Sigmoid colon (tissue), 7 donors: ENCODE results near the gene GLTP. TPM values are rescaled to one million over a fixed set of nuclear protein-coding genes. Genes with fewer than 3 reads are reported as not detected.

Experiments
- DNase-seq: peaks from one replicate; pipeline ENCODE4 v3.0.0-alpha.2; 2019
- H3K27ac ChIP-seq, 4 donors: fragments of 200-600 bp; sonication (generic); one replicate each; pipeline ENCODE4 v1.5.1; 2016 to 2019; ENCODE audit warnings: mild to moderate bottlenecking in 1 of 4
- H3K27me3 ChIP-seq, 3 donors: fragments of 200-600 bp; sonication (generic); one replicate each; pipeline ENCODE4 v1.5.1; 2019; ENCODE audit warnings: mild to moderate bottlenecking in 1 of 3
- H3K36me3 ChIP-seq, 4 donors: fragments of 200-600 bp; sonication (generic); one replicate each; pipeline ENCODE4 v1.5.1; 2016 to 2019
- H3K4me1 ChIP-seq, 4 donors: fragments of 200-600 bp; sonication (generic); one replicate each; pipeline ENCODE4 v1.5.1; 2017 to 2019
- H3K4me3 ChIP-seq, 4 donors: fragments of 200-600 bp; sonication (generic); one replicate each; pipeline ENCODE4 v1.5.1; 2017 to 2019; ENCODE audit warnings: mild to moderate bottlenecking in 2 of 4, moderate library complexity in 1 of 4
- H3K9me3 ChIP-seq, 4 donors: fragments of 200-600 bp in 3 of 4; sonication (generic) in 3 of 4; one replicate each; pipeline versions ENCODE4 v1.5.1 to v1.6.1; 2013 to 2019
- EP300 ChIP-seq, 4 donors: sonication (generic); formaldehyde crosslinking; IDR thresholded peaks; one replicate each; pipeline ENCODE4 v1.6.1; 2017; ENCODE audit warnings: antibody characterized with exemption in 4 of 4
- POLR2A ChIP-seq, 2 donors: fragments of 450-650 bp; IDR thresholded peaks; one replicate each; pipeline ENCODE4 v1.6.1; 2016; ENCODE audit warnings: antibody characterized with exemption in 2 of 2, mild to moderate bottlenecking in 2 of 2, moderate library complexity in 2 of 2
- POLR2AphosphoS5 ChIP-seq, 4 donors: sonication (generic); formaldehyde crosslinking; IDR thresholded peaks; one replicate each; pipeline ENCODE4 v1.6.1; 2017; ENCODE audit warnings: antibody characterized with exemption in 4 of 4
- WGBS, 2 donors: extraction: QIAGEN DNeasy Blood & Tissue Kit; methylation state at CpG; one replicate each; pipeline ENCODE4 v1.1.7; 2013; 5-methylcytosine and 5-hydroxymethylcytosine counted together
- intact Hi-C: fragments of 100-400 bp; cut with DNase I; formaldehyde crosslinking; loops from one replicate; pipeline ENCODE4 v1.15.1; 2023
- polyA plus RNA-seq, 3 donors: library from polyadenylated mRNA; stranded (reverse); fragments of 200-250 nt; gene quantifications; one replicate each; pipeline ENCODE4 v1.2.3, GENCODE V29; 2013
- total RNA-seq, 4 donors: library from RNA; depleted of rRNA; stranded (reverse); fragments of >200 nt; gene quantifications; one replicate each; pipeline ENCODE4 v1.1.0, GENCODE V29; 2016
- TF ChIP-seq, protein P1 (sequence below), 4 experiments: fragments of 450-650 bp in 3 of 4; fragments of 200-600 bp in 1 of 4; IDR thresholded peaks; one replicate each; pipeline ENCODE4 v1.5.1; 2016 to 2019; ENCODE audit warnings: antibody characterized with exemption in 4 of 4, mild to moderate bottlenecking in 3 of 4, moderate library complexity in 2 of 4
- donor health status: healthy with polysubstance abuse.
- donor health status: Bipolar disorder and iron deficiency.
- donor health status: healthy.

The GLTP gene
- total and polyA plus RNA-seq, 7 donors: 33.5 to 105 (median 45.3) TPM

DNA sequence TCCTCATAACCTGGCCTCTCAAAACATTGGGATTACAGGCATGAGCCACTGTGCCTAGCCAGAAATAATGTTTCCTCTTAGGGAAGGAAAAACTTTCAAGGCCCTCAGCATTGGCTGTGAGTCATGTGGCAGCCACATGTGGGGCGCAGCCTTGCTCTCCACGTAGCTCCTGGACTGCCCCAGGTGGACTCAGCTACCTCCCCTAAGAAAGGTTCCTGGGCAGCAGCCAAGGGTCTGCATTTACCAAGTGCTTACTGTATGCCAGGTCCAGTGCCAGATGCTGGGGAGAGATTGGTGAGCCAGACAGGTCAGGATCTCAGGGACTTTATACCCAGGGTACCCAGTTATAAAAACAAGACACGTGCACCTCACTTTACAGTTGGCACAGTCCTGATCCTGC, 43.4 kb downstream of the GLTP start:
- peaks cover 0 to 8% (median 6%) of the 10 kb centered on the region in 4 donors for H3K4me1 ChIP-seq
- no peak overlapping the region for H3K27ac ChIP-seq
- H3K27me3 ChIP-seq: peaks cover 11 to 24% (median 12%) of the 10 kb centered on the region in 3 donors
- WGBS, 2 donors: 34 to 58% methylated on average over 3 of the region's 3 CpGs
- H3K4me3 ChIP-seq: no peak overlapping the region
- TF ChIP-seq POLR2AphosphoS5 (IDR thresholded peaks at IDR 0.05): no peak
- no peak for TF ChIP-seq EP300 (IDR thresholded peaks at IDR 0.05)
- no peak for TF ChIP-seq POLR2A (IDR thresholded peaks at IDR 0.05)
- TF ChIP-seq, protein P1, sequence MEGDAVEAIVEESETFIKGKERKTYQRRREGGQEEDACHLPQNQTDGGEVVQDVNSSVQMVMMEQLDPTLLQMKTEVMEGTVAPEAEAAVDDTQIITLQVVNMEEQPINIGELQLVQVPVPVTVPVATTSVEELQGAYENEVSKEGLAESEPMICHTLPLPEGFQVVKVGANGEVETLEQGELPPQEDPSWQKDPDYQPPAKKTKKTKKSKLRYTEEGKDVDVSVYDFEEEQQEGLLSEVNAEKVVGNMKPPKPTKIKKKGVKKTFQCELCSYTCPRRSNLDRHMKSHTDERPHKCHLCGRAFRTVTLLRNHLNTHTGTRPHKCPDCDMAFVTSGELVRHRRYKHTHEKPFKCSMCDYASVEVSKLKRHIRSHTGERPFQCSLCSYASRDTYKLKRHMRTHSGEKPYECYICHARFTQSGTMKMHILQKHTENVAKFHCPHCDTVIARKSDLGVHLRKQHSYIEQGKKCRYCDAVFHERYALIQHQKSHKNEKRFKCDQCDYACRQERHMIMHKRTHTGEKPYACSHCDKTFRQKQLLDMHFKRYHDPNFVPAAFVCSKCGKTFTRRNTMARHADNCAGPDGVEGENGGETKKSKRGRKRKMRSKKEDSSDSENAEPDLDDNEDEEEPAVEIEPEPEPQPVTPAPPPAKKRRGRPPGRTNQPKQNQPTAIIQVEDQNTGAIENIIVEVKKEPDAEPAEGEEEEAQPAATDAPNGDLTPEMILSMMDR (IDR thresholded peaks at IDR 0.05): no peak
- H3K9me3 ChIP-seq: no peaks in the 10 kb centered on the region
- no peak for DNase-seq
- H3K36me3 ChIP-seq: no peaks in the 10 kb centered on the region
- intact Hi-C loops: no loop called here

DNA sequence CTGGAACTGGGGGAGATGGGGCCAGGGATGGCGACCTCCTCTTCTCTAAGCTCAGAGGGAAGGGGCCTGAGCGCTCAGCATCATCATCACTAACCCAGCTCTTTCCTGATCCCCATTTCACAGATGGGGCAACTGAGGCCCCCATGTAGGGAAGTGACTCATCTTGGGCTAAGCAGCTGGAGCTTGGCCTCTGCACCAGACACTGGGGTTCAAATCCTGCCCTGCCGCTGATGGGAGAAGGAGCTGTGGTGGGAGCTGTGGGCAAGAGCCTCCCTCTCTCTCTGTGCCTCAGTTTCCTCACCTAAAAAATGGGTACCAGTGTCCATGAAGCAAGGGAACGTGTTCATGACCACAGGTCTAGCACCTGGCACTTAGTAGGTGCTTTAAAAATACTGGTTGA, 44.5 kb downstream of the GLTP start:
- Histone ChIP-seq H3K4me3 (no peak overlapping the region), H3K27ac (no peak overlapping the region), H3K4me1 (peaks cover 0 to 8% (median 6%) of the 10 kb centered on the region in 4 donors), H3K9me3 (no peaks in the 10 kb centered on the region), H3K27me3 (peaks cover 12 to 34% (median 20%) of the 10 kb centered on the region in 3 donors), H3K36me3 (no peaks in the 10 kb centered on the region)
- no peak for DNase-seq
- 89 to 91% methylated on average over 4 of the region's 4 CpGs for WGBS, 2 donors
- intact Hi-C loops: no loop called here
- TF ChIP-seq EP300 (IDR thresholded peaks at IDR 0.05) (no peak), POLR2A (IDR thresholded peaks at IDR 0.05) (no peak), POLR2AphosphoS5 (IDR thresholded peaks at IDR 0.05) (no peak)
- TF ChIP-seq, protein P1 (IDR thresholded peaks at IDR 0.05): no peak

DNA sequence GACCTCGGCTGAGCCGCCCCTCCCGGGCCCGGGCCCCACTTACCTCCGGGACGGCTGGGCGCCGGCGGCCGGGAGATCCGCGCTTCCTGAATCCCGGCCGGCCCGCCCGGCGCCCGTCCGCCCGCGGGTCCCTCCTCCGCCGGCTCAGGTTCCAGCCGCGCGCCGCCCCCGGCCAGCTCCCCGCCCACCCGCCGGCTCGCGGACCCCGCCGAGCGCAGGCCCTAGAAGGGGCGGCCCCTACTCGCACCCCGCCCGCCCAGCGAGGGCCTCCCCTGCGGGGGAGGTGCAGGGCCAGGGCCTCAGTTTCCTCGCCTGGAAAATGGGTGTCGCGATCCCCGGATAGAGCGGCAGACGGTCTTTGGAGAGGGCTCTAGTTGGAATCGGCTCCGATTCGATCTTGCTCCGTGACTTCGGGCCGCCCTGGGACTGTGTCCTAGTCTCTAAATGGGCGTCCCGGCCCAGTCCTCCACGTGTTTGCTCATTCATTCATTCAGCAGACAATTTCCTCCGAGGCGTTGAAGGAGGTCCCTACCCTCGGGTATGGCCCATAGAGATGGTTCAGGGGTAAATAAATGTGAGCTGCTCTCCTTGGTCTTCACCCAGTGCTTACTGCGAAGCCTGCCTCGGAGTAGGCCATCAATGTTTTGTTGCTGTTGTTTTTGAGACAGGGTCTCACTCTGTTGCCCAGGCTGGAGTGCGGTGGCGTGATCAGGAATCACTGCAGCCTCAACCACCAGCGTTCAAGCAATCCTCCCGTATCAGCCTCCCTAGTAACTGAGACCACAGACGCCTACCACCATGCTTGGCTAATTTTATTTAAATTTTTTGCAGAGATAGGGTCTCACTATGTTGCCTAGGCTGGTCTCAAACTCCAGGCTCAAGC, 46.8 kb downstream of the GLTP start, which contains the start of gene TRPV4:
TSS of gene TRPV4 (minus strand) at position 92 of the 883 bp plus-strand sequence. CDS start 18,602 bp downstream, outside the sequence.
- intact Hi-C loops: no loop called here
- DNase-seq: no peak
- H3K27me3 ChIP-seq: peaks cover 12 to 39% (median 20%) of the 10 kb centered on the region in 3 donors
- peaks cover 0 to 8% (median 6%) of the 10 kb centered on the region in 4 donors for H3K4me1 ChIP-seq
- 21% methylated on average over 67 of the region's 67 CpGs for WGBS, 2 donors
- H3K9me3 ChIP-seq: no peaks in the 10 kb centered on the region
- no peak within 1 kb of the TSS for H3K27ac ChIP-seq
- H3K4me3 ChIP-seq: peak within 1 kb of the TSS; percentile 18 to 52 (median 42)
- TF ChIP-seq, protein P1 (IDR thresholded peaks at IDR 0.05): no peak
- TF ChIP-seq EP300 (IDR thresholded peaks at IDR 0.05): no peak
- no peak for TF ChIP-seq POLR2A (IDR thresholded peaks at IDR 0.05)
- TF ChIP-seq POLR2AphosphoS5 (IDR thresholded peaks at IDR 0.05): no peak
- no peaks in the 10 kb centered on the region for H3K36me3 ChIP-seq

DNA sequence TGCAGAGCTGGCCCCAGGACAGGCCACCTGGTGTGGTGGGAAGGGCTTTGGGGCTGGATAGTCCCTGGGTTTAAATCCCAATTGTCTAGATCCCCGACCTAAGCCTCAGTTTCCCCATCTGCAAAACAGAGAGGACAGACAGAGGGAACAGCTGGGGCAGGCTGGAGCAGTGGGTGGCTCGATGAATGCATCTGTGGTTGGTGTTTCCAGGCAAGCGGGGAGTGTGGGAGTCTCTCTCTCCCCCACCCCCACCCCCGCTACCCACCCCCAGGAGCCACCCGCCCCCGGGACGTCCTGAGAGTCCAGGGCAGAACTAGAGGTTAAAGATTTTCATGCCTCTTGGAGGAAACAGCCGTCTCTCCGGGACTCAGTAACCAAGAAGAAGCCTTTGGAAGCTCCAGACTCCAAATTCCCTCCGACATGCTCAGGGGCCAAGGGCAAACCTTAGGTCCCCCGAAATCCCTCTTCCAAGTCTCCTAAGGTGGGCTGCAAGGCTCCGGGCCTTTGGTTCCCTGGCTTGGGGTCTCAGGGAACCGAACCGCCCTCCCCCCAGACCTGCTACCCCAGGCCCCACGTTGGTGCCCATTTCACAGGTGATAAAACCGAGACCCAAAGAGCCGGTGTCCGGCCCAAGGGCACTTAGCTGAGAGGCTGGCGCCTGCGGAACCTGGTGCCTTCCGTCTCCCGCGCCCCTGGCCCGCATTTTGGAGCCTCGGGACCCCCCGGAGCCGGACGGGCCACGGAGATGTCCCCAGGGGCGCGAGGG, 47.6 kb downstream of the GLTP start:
- TF ChIP-seq, protein P1 (IDR thresholded peaks at IDR 0.05): no peak
- TF ChIP-seq POLR2A (IDR thresholded peaks at IDR 0.05) (no peak), POLR2AphosphoS5 (IDR thresholded peaks at IDR 0.05) (no peak), EP300 (IDR thresholded peaks at IDR 0.05) (no peak)
- H3K27me3 ChIP-seq: peaks cover 12 to 39% (median 20%) of the 10 kb centered on the region in 3 donors
- no peak overlapping the region for H3K27ac ChIP-seq
- no peaks in the 10 kb centered on the region for H3K36me3 ChIP-seq
- no peaks in the 10 kb centered on the region for H3K9me3 ChIP-seq
- intact Hi-C loops: no loop called here
- H3K4me3 ChIP-seq: peak overlapping the region; percentile 18 to 52 (median 42)
- H3K4me1 ChIP-seq: peaks cover 0 to 8% (median 6%) of the 10 kb centered on the region in 4 donors
- 29 to 30% methylated on average over 31 of the region's 31 CpGs for WGBS, 2 donors
- no peak for DNase-seq
